Fibroblast of the aortic adventitia (primary cell): Measurements from ENCODE around the gene DMD. TPM values are rescaled to one million over a fixed set of nuclear protein-coding genes. Genes with fewer than 3 reads are reported as not detected.

Source experiments
- DNase-seq: peaks from one replicate; pipeline ENCODE4 v3.0.0-alpha.2; 2010; ENCODE audit warnings: low read depth
- H3K4me3 ChIP-seq: 2 replicates; pipeline ENCODE4 v1.5.1; 2011; ENCODE audit warnings: low read depth, mild to moderate bottlenecking, control low read depth, low read length, moderate library complexity
- CTCF ChIP-seq: IDR thresholded peaks from 2 replicates; pipeline ENCODE4 v1.5.1; 2011; ENCODE audit warnings: mild to moderate bottlenecking, low read length, control low read depth, inconsistent platforms; ENCODE audit not compliant: insufficient read depth
- total RNA-seq: library from RNA; depleted of rRNA; stranded (reverse); fragments of >200 nt; gene quantifications from 2 replicates; pipeline ENCODE4 v1.2.3, GENCODE V29; 2012; ENCODE audit warnings: low replicate concordance

Gene DMD
- total RNA-seq, 1 donor: 10.3 TPM

- DNase-seq: no peak
- TF ChIP-seq CTCF: no peak
- H3K4me3 ChIP-seq: no peak overlapping the region
These were observed 1967.5 kb downstream of the DMD start for GRCh38 chrX:31243804-31244203.

GRCh38 chrX:31240982-31241381 is 1970.4 kb downstream of the DMD start:
- H3K4me3 ChIP-seq: no peak overlapping the region
- TF ChIP-seq CTCF: no peak
- no peak for DNase-seq

GRCh38 chrX:31237189-31237588 is 1974.2 kb downstream of the DMD start:
- no peak for TF ChIP-seq CTCF
- DNase-seq: no peak
- H3K4me3 ChIP-seq: no peak overlapping the region

GRCh38 chrX:31236231-31236630 is 1975.1 kb downstream of the DMD start:
- no peak overlapping the region for H3K4me3 ChIP-seq
- TF ChIP-seq CTCF: no peak
- DNase-seq: no peak

- H3K4me3 ChIP-seq: no peak overlapping the region
- TF ChIP-seq CTCF: no peak
- no peak for DNase-seq
These were observed 1977.3 kb downstream of the DMD start for GRCh38 chrX:31233941-31234496.

GRCh38 chrX:31232506-31232905 is 1978.8 kb downstream of the DMD start:
- no peak overlapping the region for H3K4me3 ChIP-seq
- DNase-seq: no peak
- no peak for TF ChIP-seq CTCF

- no peak overlapping the region for H3K4me3 ChIP-seq
- no peak for TF ChIP-seq CTCF
- no peak for DNase-seq
These were observed 1982.4 kb downstream of the DMD start for GRCh38 chrX:31228909-31229308.
